WERI-Rb-1 (cell line): ENCODE measurements around the gene SLC16A1.
A peak's percentile ranks its signal among the peaks of the same experiment; 100 is the strongest.

Experiments
- DNase-seq: peaks from one replicate; pipeline ENCODE4 v3.0.0-alpha.2; 2020
- H3K27ac ChIP-seq: fragments of 250-450 bp; sonication (Bioruptor Pico); 2 replicates; pipeline ENCODE4 v1.5.1; 2020; ENCODE audit warnings: mild to moderate bottlenecking, moderate library complexity
- H3K27me3 ChIP-seq: fragments of 250-450 bp; sonication (Bioruptor Pico); 2 replicates; pipeline ENCODE4 v1.5.1; 2021; ENCODE audit warnings: mild to moderate bottlenecking, low read depth, moderate library complexity; ENCODE audit not compliant: insufficient read depth, severe bottlenecking
- H3K36me3 ChIP-seq: fragments of 250-450 bp; sonication (Bioruptor Pico); 2 replicates; pipeline ENCODE4 v1.5.1; 2020; ENCODE audit warnings: mild to moderate bottlenecking, moderate library complexity
- H3K4me3 ChIP-seq: 2 replicates; pipeline ENCODE4 v1.5.1; 2011; ENCODE audit warnings: low read depth, mild to moderate bottlenecking, control low read depth, low read length
- H3K9me3 ChIP-seq: fragments of 250-450 bp; sonication (Bioruptor Pico); 2 replicates; pipeline ENCODE4 v1.5.1; 2021; ENCODE audit warnings: mild to moderate bottlenecking, moderate library complexity; ENCODE audit not compliant: severe bottlenecking
- CTCF ChIP-seq: IDR thresholded peaks from 2 replicates; pipeline ENCODE4 v1.5.1; 2011; ENCODE audit warnings: low read depth, mild to moderate bottlenecking, control low read depth, inconsistent platforms, low read length

Gene SLC16A1

GRCh38 chr1:112937070-112937469, 18.9 kb downstream of the SLC16A1 start:
- H3K36me3 ChIP-seq: peaks cover 16% of the 10 kb centered on the region
- TF ChIP-seq CTCF: no peak
- H3K27ac ChIP-seq: peak overlapping the region; percentile 4; the same call in 1 of the 2 replicates
- H3K27me3 ChIP-seq: no peaks in the 10 kb centered on the region
- no peak overlapping the region for H3K4me3 ChIP-seq
- DNase-seq: no peak
- H3K9me3 ChIP-seq: no peaks in the 10 kb centered on the region

- H3K27me3 ChIP-seq: no peaks in the 10 kb centered on the region
- H3K27ac ChIP-seq: no peak overlapping the region
- no peak for DNase-seq
- no peak for TF ChIP-seq CTCF
- no peaks in the 10 kb centered on the region for H3K9me3 ChIP-seq
- peaks cover 16% of the 10 kb centered on the region for H3K36me3 ChIP-seq
- H3K4me3 ChIP-seq: no peak overlapping the region
Observed at GRCh38 chr1:112935461-112936111, 20.4 kb downstream of the SLC16A1 start.

- no peak overlapping the region for H3K27ac ChIP-seq
- peaks cover 16% of the 10 kb centered on the region for H3K36me3 ChIP-seq
- no peak for DNase-seq
- no peaks in the 10 kb centered on the region for H3K9me3 ChIP-seq
- no peaks in the 10 kb centered on the region for H3K27me3 ChIP-seq
- no peak for TF ChIP-seq CTCF
- no peak overlapping the region for H3K4me3 ChIP-seq
Observed at GRCh38 chr1:112934577-112934976, 21.4 kb downstream of the SLC16A1 start.

DNA sequence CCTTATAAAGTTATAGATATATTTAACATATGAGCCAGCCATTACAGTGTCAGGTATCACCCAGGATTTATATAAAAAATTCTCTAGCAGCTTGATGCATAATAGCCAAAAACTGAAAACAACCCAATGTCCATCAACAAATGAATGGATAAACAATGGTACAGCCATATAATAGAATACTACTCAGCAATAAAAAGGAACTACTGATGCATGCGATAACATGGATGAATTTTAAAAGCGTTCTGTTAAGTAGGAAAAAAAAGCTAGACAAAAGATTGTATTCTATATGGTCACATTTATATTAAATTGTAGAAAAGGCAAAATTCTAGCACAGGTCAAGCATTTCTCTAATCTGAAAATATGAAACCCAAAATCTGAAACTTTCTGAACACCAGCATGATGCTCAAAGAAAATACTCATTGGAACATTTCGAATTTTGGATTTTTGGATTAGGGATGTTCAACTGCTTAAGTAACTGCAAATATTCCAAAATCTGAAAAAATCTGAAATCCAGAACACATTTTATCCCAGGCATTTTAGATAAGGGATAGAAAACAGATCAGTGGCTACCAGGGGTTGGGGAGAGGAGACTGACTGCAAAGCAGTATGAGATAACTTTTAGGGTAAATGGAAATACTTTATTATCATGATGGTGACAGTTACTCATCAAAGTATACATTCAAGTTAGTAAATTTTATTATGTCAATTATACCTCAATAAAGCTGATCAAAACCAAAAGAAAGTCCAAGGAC, 22.0 kb downstream of the SLC16A1 start:
- Histone ChIP-seq H3K36me3 (peaks cover 19% of the 10 kb centered on the region), H3K9me3 (no peaks in the 10 kb centered on the region), H3K4me3 (no peak overlapping the region), H3K27me3 (no peaks in the 10 kb centered on the region), H3K27ac (no peak overlapping the region)
- TF ChIP-seq CTCF: no peak
- no peak for DNase-seq

- H3K36me3 ChIP-seq: peaks cover 51% of the 10 kb centered on the region
Observed at GRCh38 chr1:112929979-112930378, 26.0 kb downstream of the SLC16A1 start.

More at GRCh38 chr1:112929979-112930378, 26.0 kb downstream of the SLC16A1 start:
- Histone ChIP-seq H3K4me3 (no peak overlapping the region), H3K9me3 (no peaks in the 10 kb centered on the region), H3K27ac (no peak overlapping the region), H3K27me3 (no peaks in the 10 kb centered on the region)
- DNase-seq: no peak
- TF ChIP-seq CTCF: no peak
